PC-9 (cell line): ENCODE measurements around the gene UXT.

Experiments
- EZH2 ChIP-seq: fragments of 200-600 bp; sonication (generic); IDR thresholded peaks from 2 replicates; pipeline ENCODE4 v1.8.0; 2017; ENCODE audit warnings: antibody characterized with exemption, low read depth
- TF ChIP-seq, protein P1 (sequence below): fragments of 200-600 bp; sonication (generic); conservative IDR thresholded peaks from 2 replicates; pipeline ENCODE4 v1.6.1; 2017; ENCODE audit warnings: mixed run types, antibody characterized with exemption, mild to moderate bottlenecking, moderate library complexity

DNA sequence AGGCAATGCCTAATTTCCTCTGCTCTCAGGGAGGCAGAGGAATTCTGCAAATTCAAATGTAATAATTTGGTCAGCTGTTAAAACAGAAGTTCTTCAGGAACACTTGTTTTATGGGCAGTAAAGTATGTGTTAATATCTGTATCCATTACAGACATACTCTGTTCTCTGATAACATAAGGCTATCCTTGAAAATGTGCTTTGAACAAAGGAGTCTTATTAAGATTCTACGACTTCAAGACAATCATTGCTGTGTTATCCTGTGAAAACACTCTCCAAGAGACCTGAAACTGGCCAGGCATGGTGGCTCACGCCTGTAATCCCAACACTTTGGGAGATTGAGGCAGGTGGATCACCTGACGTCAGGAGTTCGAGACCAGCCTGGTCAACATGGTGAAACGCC, 27.3 kb downstream of the UXT start:
- TF ChIP-seq, protein P1, sequence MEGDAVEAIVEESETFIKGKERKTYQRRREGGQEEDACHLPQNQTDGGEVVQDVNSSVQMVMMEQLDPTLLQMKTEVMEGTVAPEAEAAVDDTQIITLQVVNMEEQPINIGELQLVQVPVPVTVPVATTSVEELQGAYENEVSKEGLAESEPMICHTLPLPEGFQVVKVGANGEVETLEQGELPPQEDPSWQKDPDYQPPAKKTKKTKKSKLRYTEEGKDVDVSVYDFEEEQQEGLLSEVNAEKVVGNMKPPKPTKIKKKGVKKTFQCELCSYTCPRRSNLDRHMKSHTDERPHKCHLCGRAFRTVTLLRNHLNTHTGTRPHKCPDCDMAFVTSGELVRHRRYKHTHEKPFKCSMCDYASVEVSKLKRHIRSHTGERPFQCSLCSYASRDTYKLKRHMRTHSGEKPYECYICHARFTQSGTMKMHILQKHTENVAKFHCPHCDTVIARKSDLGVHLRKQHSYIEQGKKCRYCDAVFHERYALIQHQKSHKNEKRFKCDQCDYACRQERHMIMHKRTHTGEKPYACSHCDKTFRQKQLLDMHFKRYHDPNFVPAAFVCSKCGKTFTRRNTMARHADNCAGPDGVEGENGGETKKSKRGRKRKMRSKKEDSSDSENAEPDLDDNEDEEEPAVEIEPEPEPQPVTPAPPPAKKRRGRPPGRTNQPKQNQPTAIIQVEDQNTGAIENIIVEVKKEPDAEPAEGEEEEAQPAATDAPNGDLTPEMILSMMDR = no peak
- TF ChIP-seq EZH2 = no peak
